Heart left ventricle (tissue), 13 donors: ENCODE measurements around the gene DOCK9.

ENCODE experiments used
- POLR2A ChIP-seq, 2 donors: fragments of 450-650 bp; IDR thresholded peaks; one replicate each; pipeline ENCODE4 v1.6.1; 2017; ENCODE audit warnings: antibody characterized with exemption in 2 of 2, mild to moderate bottlenecking in 2 of 2, moderate library complexity in 2 of 2
- TF ChIP-seq, protein P1 (sequence below), 12 donors: fragments of 200-600 bp; sonication (generic) in 4 of 12; IDR thresholded peaks; one replicate each; pipeline versions ENCODE4 v1.5.0 to v1.8.0; 2018 to 2022; ENCODE audit warnings: antibody characterized with exemption in 12 of 12, mild to moderate bottlenecking in 5 of 12
- donor health status: ischemic (EF 13 %, LVEDD 7.1; RV severe dilation, severe dysfunction).
- donor health status: DM: no; HTN: yes; CAD: no.
- donor health status: DM: no; HTN: no; CAD: no.
- donor health status: ischemic (EF 25% LVEDD 6.9; RV normal size, moderate dysfunction).
- donor health status: ischemic (EF 25% LVEDD 5.7; RV mildly dilated, moderate dysfunction).
- donor health status: ischemic (EF 35%, LVEDD 5.7; RV mildly dilated, moderate dysfunction).
- donor health status: nonischemic (EF 11% LVEDD 7.7; RV severe dilation, severe dysfunction).
- donor health status: DM: yes; HTN: yes; CAD: no.
- donor health status: PGD.
- donor health status: ischemic (EF 29% LVEDD 5.4; RV normal size, mild dysfunction).
- donor health status: nonischemic (EF 23%, LVEDD 6.1; RV moderate dilation, normal function).

DNA sequence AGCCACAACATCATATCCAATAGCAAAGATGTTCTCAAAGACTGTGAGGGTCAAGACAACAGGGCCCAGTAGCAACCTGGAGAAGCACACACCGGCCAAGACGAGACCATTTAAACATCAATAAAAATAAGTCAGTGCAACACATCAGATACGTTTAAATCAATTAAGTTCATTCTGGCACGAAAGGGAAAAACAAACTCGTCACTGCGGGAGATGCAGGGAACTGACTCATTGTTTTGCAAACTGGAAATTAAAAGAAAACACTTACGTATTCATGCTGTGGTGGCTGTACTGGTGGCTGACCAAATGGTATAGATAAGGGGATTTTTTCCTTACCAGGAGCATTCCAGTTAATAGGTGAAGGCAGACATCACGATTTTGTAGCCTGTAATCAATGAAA, 199.1 kb downstream of the DOCK9 start:
- TF ChIP-seq, protein P1, sequence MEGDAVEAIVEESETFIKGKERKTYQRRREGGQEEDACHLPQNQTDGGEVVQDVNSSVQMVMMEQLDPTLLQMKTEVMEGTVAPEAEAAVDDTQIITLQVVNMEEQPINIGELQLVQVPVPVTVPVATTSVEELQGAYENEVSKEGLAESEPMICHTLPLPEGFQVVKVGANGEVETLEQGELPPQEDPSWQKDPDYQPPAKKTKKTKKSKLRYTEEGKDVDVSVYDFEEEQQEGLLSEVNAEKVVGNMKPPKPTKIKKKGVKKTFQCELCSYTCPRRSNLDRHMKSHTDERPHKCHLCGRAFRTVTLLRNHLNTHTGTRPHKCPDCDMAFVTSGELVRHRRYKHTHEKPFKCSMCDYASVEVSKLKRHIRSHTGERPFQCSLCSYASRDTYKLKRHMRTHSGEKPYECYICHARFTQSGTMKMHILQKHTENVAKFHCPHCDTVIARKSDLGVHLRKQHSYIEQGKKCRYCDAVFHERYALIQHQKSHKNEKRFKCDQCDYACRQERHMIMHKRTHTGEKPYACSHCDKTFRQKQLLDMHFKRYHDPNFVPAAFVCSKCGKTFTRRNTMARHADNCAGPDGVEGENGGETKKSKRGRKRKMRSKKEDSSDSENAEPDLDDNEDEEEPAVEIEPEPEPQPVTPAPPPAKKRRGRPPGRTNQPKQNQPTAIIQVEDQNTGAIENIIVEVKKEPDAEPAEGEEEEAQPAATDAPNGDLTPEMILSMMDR (IDR thresholded peaks at IDR 0.05): no peak
- no peak for TF ChIP-seq POLR2A (IDR thresholded peaks at IDR 0.05)
